ENCODE measurements around the gene PPP2R2B.
"Not testable (repeated sequence)": the region's sequence is repeated elsewhere in the genome, so short reads cannot be mapped to it uniquely, and the experiment has no call there.

The PPP2R2B gene

GRCh38 chr5:146635443-146635842 is 243.1 kb downstream of the PPP2R2B start:
- DNase-seq (ENCODE audit: low spot score in 2 of 2) (no peak), ATAC-seq (no peak)
- peaks cover 5% of the 10 kb centered on the region for H3K36me3 Mint-ChIP-seq
- no peak overlapping the region for H3K4me3 Mint-ChIP-seq
- H3K4me1 Mint-ChIP-seq = no peaks in the 10 kb centered on the region
- H3K9me3 Mint-ChIP-seq = no peaks in the 10 kb centered on the region
- no peak overlapping the region for H3K27ac Mint-ChIP-seq

GRCh38 chr5:146633323-146633764 is 245.2 kb downstream of the PPP2R2B start:
- ATAC-seq (peak; percentile 40), DNase-seq (ENCODE audit: low spot score in 2 of 2) (no peak)
- Mint-ChIP-seq H3K27ac (no peak overlapping the region), H3K4me3 (no peak overlapping the region), H3K4me1 (no peaks in the 10 kb centered on the region), H3K9me3 (no peaks in the 10 kb centered on the region), H3K36me3 (peaks cover 5% of the 10 kb centered on the region)

DNA sequence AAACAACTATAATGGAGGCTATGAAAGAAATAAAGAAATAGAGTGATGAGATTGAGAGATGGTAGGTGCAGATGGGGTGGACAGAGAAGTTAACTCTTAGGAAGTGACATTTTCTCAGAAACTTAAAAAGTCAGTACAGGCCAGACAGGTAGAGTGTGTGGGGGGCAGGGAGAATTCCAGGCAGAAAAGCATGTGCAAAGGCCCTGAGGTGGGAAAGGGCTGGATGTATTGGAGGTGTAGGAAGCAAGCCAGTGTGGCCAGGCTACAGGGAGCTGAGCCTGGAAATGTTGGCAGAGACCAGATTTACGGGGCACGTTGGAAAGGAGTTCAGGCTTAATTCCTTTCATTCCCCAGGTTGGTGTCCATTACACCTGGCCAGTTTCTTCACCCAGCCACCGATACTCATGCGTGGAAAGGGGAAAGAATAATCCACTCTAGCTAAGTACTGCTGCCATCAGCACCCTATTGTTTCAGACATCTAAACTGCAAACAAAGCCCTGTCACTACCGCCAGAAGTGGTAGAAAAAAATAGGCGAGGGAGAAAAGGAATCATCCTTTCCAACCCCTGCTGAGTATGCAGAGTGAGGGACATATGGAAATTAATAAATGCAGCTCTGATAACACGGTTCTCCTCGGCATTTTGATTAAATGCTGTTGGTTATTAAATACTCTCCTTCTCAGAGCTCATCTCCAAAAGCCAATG is 245.8 kb downstream of the PPP2R2B start:
- Mint-ChIP-seq H3K4me1 (no peaks in the 10 kb centered on the region), H3K27ac (no peak overlapping the region), H3K9me3 (no peaks in the 10 kb centered on the region), H3K4me3 (no peak overlapping the region), H3K36me3 (peaks cover 5% of the 10 kb centered on the region)
- DNase-seq (ENCODE audit: low spot score in 2 of 2) (no peak), ATAC-seq (no peak)

DNA sequence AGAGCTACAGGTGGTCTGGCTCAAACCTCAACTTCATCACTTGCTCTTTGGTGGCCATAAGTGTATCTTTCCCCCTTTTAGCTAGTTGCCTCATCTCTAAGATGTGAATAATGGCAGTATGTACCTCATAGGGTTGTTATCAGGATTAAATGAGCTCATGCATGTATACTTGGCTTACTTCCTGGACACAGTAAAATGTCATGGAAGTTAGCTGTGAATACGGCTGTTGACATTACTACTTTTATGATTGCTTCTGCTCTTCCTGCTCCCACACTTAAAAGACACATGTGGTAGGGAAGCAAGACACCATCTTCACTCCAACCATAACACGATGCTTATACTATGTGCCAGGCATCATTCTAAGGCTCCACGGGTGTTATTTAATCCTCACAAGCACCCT is 248.1 kb downstream of the PPP2R2B start:
- no peaks in the 10 kb centered on the region for H3K4me1 Mint-ChIP-seq
- ATAC-seq = no peak
- peak overlapping the region; percentile 2 for H3K27ac Mint-ChIP-seq
- peaks cover 3% of the 10 kb centered on the region for H3K36me3 Mint-ChIP-seq
- no peak for DNase-seq (ENCODE audit: low spot score in 2 of 2)
- H3K9me3 Mint-ChIP-seq = no peaks in the 10 kb centered on the region
- no peak overlapping the region for H3K4me3 Mint-ChIP-seq

DNA sequence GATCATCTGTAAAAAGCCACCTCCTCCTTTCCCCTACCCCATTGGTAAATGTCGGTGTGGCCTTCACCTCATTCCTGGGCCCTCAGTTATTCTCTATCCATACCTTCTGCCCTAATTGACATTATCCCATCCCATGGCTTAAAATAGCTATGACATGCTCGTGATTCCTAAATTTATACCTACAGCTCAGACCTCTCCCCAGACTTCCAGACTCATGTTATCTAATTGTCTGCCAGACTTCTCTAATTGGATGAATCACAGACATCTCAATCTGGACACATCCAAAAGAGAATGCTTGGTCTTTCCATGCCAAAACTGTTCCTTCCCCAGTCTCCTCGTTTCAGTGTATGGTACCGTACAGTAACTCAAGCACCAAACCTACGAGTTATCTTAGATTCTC is 249.6 kb downstream of the PPP2R2B start:
- peaks cover 7% of the 10 kb centered on the region for H3K4me1 Mint-ChIP-seq
- no peaks in the 10 kb centered on the region for H3K36me3 Mint-ChIP-seq
- no peak overlapping the region for H3K4me3 Mint-ChIP-seq
- H3K9me3 Mint-ChIP-seq = no peaks in the 10 kb centered on the region
- DNase-seq (ENCODE audit: low spot score in 2 of 2) (no peak), ATAC-seq (no peak)
- H3K27ac Mint-ChIP-seq = peak overlapping the region; percentile 2

GRCh38 chr5:146626936-146627335 is 251.6 kb downstream of the PPP2R2B start:
- Mint-ChIP-seq H3K27ac (no peak overlapping the region), H3K9me3 (no peaks in the 10 kb centered on the region), H3K36me3 (no peaks in the 10 kb centered on the region), H3K4me3 (no peak overlapping the region), H3K4me1 (peaks cover 7% of the 10 kb centered on the region)
- DNase-seq (ENCODE audit: low spot score in 2 of 2) (no peak), ATAC-seq (no peak)

GRCh38 chr5:146624179-146624578 is 254.4 kb downstream of the PPP2R2B start:
- no peaks in the 10 kb centered on the region for H3K9me3 Mint-ChIP-seq
- H3K36me3 Mint-ChIP-seq = no peaks in the 10 kb centered on the region
- peaks cover 7% of the 10 kb centered on the region for H3K4me1 Mint-ChIP-seq
- no peak overlapping the region for H3K4me3 Mint-ChIP-seq
- ATAC-seq = no peak
- no peak overlapping the region for H3K27ac Mint-ChIP-seq
- DNase-seq (ENCODE audit: low spot score in 2 of 2) = no peak

- Mint-ChIP-seq H3K36me3 (no peaks in the 10 kb centered on the region), H3K4me3 (no peak overlapping the region), H3K27ac (no peak overlapping the region), H3K9me3 (no peaks in the 10 kb centered on the region), H3K4me1 (peaks cover 7% of the 10 kb centered on the region)
- ATAC-seq (no peak), DNase-seq (ENCODE audit: low spot score in 2 of 2) (no peak)
Observed at GRCh38 chr5:146623666-146624065, 254.9 kb downstream of the PPP2R2B start.

- DNase-seq (ENCODE audit: low spot score in 2 of 2) (no peak), ATAC-seq (no peak)
- Mint-ChIP-seq H3K4me3 (no peak overlapping the region), H3K36me3 (no peaks in the 10 kb centered on the region), H3K9me3 (peaks cover under 1% of the 10 kb centered on the region), H3K27ac (no peak overlapping the region), H3K4me1 (peaks cover 7% of the 10 kb centered on the region)
Observed at GRCh38 chr5:146623009-146623408, 255.5 kb downstream of the PPP2R2B start.

GRCh38 chr5:146622391-146622790 is 256.2 kb downstream of the PPP2R2B start:
- no peak for DNase-seq (ENCODE audit: low spot score in 2 of 2)
- Mint-ChIP-seq H3K9me3 (peaks cover 4% of the 10 kb centered on the region), H3K27ac (no peak overlapping the region), H3K4me1 (peaks cover 7% of the 10 kb centered on the region), H3K4me3 (no peak overlapping the region), H3K36me3 (no peaks in the 10 kb centered on the region)
- ATAC-seq = no peak

GRCh38 chr5:146620669-146621051 is 257.9 kb downstream of the PPP2R2B start:
- H3K9me3 Mint-ChIP-seq = peaks cover 18% of the 10 kb centered on the region
- no peak overlapping the region for H3K4me3 Mint-ChIP-seq
- DNase-seq (ENCODE audit: low spot score in 2 of 2) (no peak), ATAC-seq (no peak)
- H3K36me3 Mint-ChIP-seq = no peaks in the 10 kb centered on the region
- H3K27ac Mint-ChIP-seq = no peak overlapping the region
- peaks cover 7% of the 10 kb centered on the region for H3K4me1 Mint-ChIP-seq

- no peak for ATAC-seq
- H3K4me3 Mint-ChIP-seq = no peak overlapping the region
Observed at GRCh38 chr5:146620031-146620668, 258.4 kb downstream of the PPP2R2B start.

DNA sequence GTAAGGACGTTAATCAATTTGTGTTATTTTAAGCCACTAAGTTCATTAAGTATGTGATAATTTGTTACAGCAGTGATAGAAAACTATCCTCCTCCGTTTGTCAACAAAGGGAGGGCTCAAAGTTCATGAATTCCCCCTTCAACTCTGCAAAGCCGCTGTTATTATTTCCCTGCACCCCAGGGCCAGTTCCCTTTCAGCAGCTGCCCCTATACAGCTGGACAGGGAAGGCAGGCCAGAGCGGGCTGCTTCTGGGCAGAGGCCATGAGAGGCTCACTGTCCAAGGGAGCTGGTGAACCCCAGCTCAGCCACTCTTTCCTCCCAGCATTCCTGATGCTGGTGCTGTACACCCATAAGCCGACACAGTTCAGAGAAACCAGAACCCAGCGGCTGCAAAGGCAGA is 260.1 kb downstream of the PPP2R2B start:
- ATAC-seq = no peak
- no peak overlapping the region for H3K4me3 Mint-ChIP-seq
- no peaks in the 10 kb centered on the region for H3K36me3 Mint-ChIP-seq
- H3K4me1 Mint-ChIP-seq = no peaks in the 10 kb centered on the region
- no peak for DNase-seq (ENCODE audit: low spot score in 2 of 2)
- H3K27ac Mint-ChIP-seq = no peak overlapping the region
- peaks cover 18% of the 10 kb centered on the region for H3K9me3 Mint-ChIP-seq

More at GRCh38 chr5:146620031-146620668, 258.4 kb downstream of the PPP2R2B start:
- Mint-ChIP-seq H3K36me3 (no peaks in the 10 kb centered on the region), H3K27ac (no peak overlapping the region), H3K4me1 (peaks cover 7% of the 10 kb centered on the region), H3K9me3 (peaks cover 18% of the 10 kb centered on the region)
- DNase-seq (ENCODE audit: low spot score in 2 of 2) = no peak

DNA sequence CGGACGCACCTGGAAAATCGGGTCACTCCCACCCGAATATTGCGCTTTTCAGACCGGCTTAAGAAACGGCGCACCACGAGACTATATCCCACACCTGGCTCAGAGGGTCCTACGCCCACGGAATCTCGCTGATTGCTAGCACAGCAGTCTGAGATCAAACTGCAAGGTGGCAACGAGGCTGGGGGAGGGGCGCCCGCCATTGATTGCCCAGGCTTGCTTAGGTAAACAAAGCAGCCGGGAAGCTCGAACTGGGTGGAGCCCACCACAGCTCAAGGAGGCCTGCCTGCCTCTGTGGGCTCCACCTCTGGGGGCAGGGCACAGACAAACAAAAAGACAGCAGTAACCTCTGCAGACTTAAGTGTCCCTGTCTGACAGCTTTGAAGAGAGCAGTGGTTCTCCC is 268.8 kb downstream of the PPP2R2B start:
- not testable (repeated sequence) for H3K4me3 Mint-ChIP-seq; H3K4me1 Mint-ChIP-seq; DNase-seq (ENCODE audit: low spot score in 2 of 2); H3K9me3 Mint-ChIP-seq; ATAC-seq; H3K36me3 Mint-ChIP-seq; H3K27ac Mint-ChIP-seq

- Mint-ChIP-seq H3K4me1 (no peaks in the 10 kb centered on the region), H3K36me3 (no peaks in the 10 kb centered on the region), H3K9me3 (no peaks in the 10 kb centered on the region), H3K27ac (no peak overlapping the region), H3K4me3 (no peak overlapping the region)
- ATAC-seq (no peak), DNase-seq (ENCODE audit: low spot score in 2 of 2) (no peak)
Observed at GRCh38 chr5:146607659-146608332, 270.8 kb downstream of the PPP2R2B start.

DNA sequence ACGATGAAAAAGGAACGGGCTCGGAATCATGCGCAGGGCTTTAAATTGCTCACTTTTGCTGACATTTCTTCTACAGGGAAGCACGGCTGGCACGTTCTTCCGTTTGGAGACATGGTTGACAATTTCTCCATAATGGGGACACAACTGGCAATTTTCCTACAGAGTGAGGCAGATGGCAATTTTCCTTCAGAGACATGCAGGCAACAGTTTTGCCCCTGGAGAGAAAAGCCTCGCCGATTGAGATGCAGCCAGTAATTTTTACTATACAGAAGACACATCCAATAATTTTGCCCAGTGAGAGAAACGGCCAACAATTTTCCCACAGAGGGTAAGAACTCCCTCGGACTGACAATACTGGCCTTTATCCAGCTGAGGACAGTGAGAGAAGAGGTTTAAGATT is 271.7 kb downstream of the PPP2R2B start:
- no peak overlapping the region for H3K4me3 Mint-ChIP-seq
- H3K27ac Mint-ChIP-seq = no peak overlapping the region
- H3K9me3 Mint-ChIP-seq = no peaks in the 10 kb centered on the region
- H3K4me1 Mint-ChIP-seq = no peaks in the 10 kb centered on the region
- no peaks in the 10 kb centered on the region for H3K36me3 Mint-ChIP-seq
- ATAC-seq = no peak
- no peak for DNase-seq (ENCODE audit: low spot score in 2 of 2)
